GM19240 (cell line): ENCODE results near the gene PNPLA2.

Experiments
- DNase-seq: peaks from one replicate; pipeline ENCODE4 v3.0.0; 2011; ENCODE audit warnings: low spot score; ENCODE audit not compliant: insufficient read length

The PNPLA2 gene

DNA sequence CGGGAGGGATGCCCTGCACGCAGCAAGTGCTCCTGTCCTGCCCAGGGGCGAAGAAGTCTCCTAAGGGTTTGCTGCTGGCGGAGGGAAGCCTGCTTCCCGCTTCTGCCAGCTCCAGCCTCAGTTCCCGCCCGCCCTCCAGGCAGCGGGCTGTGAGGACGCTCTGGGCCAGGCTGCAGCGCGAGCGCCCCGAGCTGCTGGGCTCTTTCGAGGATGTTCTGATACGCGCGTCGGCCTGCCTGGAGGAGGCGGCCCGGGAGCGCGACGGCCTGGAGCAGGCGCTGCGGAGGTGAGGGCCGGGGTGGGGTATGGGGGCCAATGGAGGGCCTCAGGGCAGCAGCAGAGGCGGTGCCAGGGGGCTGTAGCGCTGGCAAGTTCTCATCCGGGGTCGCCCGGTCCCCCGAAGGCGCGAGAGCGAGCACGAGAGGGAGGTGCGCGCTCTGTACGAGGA lies 11.2 kb downstream of the PNPLA2 start:
- no peak for DNase-seq

DNA sequence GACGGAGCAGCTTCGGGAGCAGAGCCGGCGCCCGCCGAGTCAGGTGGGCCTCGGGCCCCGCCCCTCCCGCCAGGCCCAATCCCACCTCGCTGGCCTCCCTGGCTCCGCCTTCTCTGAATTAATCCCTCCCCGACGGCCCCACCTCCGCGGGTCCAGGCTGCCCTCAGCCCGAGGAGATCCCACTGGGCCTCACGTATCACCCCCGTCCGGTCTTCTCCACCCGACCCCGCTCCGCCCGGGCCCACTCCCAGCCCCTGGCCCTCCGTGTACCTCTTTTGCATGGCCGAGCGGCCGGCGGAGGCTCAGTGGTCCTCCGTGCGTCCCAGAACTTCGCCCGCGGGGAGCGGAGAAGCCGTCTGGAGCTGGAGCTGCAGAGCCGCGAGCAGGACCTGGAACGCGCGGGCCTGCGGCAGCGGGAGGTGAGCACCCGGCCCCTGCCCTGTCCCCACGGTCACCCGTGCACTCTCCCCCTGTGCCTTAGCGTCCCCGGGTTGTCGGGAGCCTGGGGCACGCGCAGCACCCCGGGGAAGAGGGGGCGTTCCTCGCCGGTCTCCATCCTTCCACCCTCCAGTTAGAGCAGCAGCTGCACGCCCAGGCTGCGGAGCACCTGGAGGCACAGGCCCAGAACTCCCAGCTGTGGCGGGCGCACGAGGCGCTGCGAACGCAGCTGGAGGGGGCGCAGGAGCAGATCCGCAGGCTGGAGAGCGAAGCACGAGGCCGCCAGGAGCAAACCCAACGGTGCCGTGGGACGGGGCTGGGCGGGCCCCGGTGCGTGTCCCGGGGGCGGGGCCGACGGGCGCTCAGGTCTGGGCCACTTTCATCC lies 11.8 kb downstream of the PNPLA2 start:
- DNase-seq = peak; percentile 74

DNA sequence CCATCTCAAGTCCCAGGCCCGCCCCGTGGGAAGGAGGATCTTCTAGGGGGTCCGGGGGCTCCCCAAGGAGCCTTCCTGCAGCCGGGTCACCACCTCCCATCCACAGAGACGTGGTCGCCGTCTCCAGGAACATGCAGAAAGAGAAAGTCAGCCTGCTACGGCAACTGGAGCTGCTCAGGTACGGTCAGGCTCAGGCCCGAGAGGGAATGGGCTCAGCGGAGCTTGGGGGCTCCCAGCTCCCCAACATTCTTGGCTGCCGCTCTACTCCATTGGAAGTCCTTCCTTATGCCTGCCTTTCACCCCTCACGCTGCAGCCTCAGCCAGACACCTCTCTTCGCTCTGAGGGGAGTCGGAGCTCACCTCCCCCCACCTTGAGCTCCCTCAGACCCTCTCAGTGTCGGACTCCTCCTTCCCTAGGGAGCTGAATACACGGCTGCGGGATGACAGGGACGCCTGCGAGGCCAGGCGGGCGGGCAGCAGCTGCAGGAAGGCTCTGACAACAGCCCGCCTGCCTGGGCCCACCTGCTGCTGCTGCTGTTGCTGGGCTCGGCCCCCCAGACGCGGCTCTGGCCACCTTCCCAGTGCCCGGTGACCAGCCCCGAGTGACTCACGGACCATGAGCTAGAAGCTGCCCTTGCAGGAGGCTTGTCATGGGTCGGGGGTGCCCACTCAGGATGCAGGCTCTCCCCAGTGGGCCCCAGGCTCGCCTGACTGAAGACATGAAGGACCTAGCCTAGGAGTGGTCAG lies 12.6 kb downstream of the PNPLA2 start:
- no peak for DNase-seq

DNA sequence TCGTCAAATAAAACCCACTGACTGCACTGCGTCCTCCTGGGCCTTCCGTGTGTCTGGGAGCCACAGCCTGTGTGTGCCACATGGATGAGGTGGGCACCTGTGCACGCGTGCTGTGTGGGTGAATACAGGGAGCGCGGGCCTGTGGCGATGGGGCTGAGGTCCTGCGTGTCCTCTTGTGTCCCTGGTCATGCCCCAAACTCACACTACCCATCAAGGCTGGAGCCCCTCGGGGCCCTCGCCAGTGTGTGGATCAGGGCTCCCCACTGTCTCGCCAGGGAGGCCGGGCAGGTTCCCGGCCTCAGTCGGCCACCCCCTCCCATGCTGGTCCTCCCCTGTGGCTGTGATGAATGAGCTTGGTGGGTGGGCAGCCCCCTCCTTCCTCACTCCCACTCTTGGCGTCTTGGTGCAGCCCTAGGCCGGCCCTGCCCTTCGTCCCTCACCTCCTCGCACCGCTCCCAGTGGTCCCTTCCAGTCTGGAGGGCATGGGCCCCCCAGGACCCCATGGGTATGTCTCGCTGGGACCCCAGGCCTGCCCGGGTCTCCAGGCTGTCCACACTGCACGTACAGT lies 13.3 kb downstream of the PNPLA2 start:
- no peak for DNase-seq

DNA sequence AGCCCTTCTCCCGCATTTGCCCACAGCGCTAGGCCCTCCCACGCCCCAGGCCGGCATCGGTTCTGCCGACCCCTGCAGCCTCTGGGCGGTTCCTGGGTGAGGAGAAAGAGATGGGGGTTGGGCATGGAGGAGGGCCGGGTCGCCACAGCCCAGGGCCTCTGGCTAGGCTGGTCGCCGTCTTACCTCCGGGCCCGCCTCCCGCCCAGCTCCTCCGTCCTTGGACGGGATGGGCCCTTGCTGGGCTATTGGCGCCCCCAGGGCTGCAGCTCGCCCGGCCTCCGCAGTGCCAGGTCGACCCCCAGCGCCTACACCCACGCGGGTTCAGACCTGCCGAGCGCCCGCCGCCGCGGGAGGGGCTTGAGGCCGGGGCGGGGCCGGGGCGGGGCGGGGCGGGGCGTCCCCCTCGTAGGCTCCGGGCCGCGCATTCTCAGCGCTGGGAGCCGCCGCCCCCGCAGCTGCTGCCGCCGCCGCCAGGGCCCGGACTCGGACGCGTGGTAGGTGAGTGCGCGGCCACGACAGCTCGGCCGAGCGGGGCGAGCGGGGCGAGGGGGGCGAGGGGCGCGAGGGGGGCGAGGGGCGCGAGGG lies 13.9 kb downstream of the PNPLA2 start, which contains the start of gene CD151:
CD151 (plus strand) TSS at position 424 of the 585 bp plus-strand sequence. CDS start 3,118 bp downstream, outside the sequence.
- DNase-seq = no peak

DNA sequence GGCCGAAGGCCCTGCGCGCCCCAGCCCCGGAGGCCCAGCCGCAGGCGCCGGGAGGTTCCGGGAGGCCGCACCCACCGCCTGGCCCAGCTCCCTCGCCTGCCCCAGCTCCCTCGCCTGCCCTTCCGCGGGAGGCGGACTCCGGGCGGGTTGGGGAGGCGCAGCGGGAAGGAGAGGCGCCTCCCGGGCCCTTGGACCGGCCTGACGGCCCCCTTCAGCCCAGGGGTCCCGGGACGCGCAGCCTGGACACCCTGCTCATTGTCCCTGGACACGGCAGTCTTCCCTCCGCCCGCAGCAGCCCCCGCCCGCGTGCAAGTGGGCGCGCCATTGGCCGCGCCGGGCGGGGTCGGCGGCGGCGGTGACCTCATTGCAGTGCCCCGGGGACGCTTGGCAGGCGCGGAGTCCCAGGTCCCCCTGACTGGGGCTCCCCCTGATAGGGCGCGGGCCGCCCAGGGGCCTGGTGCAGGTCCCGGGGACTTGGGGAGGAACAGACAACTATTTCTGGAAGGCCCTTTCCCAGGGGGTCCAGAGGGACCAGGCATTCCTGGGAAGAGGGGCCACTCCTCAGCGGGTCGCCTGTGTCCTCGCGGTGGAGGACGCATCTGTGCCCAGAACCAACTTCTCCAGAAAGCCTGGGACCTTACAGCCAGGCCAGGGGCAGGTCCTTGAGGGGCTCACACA lies 14.5 kb downstream of the PNPLA2 start:
- no peak for DNase-seq

DNA sequence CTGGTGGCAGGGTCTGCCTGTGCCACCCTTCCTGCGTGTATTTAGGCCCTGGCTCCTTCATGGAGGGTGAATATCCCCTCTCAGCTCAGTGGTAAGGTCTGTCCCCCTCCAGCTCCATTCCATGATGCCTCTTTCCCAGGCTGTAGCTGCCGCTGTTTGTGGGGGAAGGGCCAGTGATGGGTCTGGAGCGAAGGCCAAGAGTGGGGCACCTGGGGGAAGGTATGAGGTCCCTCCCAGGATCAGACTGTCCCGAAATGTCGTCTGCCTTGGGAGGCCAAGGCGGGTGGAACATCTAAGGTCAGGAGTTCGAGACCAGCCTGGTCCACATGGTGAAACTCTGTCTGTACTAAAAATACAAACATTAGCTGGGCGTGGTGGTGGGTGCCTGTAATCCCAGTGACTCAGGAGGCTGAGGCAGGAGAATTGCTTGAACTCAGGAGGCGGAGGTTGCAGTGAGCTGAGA lies 15.2 kb downstream of the PNPLA2 start:
- DNase-seq = no peak

DNA sequence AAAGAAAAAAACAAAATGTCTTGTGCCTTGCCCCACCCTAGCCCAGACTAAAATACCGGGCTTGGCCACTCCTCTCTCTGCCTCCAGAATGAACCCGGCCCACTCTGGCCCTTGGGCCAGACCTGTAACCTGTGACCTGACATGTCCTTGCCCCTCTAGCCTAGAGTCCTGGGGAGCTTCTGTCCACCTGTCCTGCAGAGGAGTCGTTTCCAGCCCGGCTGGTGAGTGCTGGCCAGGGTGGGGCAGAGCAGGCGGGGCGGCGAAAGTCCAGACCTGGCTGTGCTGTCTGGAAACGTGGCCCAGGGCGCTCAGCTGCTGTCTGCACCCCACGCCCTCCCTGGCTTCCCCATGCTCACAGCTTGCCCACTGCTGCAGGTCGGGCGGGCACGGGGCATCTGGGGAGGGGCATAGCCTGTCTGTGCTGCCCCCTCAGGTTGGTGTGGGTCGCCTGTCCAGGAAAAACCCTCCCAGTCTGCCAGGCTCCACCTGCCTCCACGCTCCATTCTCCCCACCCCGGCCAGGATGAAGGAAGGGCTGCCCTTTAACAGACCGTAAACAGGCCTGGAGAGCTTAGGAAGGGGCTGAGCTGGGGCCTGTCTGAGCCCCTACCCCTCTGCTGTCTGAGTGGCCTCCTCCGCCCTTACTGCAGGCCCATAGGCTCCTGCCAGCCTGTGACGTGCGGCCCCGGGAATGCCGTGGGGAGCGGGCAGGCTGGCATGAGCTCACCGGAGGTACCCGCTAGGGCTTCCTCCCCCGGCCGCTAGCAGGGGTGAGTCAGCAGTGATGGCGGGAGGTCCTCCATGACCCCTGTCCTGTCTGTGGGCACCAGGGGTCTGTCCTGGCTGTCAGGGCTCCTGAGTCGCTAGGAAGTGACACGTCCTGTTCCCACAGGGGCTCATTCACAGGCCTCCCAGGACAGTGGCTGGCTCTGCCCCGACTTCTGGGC lies 15.9 kb downstream of the PNPLA2 start:
- DNase-seq = no peak

DNA sequence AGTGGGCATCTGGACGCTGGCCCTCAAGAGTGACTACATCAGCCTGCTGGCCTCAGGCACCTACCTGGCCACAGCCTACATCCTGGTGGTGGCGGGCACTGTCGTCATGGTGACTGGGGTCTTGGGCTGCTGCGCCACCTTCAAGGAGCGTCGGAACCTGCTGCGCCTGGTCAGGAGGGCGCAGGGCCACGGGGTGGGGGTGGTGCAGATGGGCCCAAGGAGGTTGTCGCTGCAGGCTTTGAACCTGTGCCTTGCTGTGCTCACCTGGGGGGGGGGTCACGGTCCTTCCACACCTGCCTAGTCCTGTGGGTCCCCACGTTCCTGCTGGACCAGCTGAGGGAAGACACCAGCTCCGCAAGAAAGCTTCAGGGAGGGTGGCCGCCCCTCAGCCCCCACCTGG lies 17.6 kb downstream of the PNPLA2 start:
- no peak for DNase-seq

DNA sequence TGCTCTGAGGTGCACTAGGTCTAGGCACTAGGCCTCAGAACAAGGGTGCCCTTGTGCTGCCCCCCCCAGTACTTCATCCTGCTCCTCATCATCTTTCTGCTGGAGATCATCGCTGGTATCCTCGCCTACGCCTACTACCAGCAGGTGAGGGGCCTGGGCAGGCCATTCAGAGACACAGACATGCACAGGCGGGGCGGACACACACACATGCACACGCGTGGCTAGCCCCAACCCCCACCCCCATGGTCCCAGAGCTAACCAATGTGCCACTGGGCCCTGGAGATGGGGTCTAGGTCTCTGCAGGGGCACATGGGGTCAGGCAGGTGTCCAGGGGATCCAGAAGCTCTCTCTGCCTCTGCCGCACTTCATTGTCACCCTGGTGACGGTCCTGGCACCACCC lies 18.0 kb downstream of the PNPLA2 start:
- no peak for DNase-seq

DNA sequence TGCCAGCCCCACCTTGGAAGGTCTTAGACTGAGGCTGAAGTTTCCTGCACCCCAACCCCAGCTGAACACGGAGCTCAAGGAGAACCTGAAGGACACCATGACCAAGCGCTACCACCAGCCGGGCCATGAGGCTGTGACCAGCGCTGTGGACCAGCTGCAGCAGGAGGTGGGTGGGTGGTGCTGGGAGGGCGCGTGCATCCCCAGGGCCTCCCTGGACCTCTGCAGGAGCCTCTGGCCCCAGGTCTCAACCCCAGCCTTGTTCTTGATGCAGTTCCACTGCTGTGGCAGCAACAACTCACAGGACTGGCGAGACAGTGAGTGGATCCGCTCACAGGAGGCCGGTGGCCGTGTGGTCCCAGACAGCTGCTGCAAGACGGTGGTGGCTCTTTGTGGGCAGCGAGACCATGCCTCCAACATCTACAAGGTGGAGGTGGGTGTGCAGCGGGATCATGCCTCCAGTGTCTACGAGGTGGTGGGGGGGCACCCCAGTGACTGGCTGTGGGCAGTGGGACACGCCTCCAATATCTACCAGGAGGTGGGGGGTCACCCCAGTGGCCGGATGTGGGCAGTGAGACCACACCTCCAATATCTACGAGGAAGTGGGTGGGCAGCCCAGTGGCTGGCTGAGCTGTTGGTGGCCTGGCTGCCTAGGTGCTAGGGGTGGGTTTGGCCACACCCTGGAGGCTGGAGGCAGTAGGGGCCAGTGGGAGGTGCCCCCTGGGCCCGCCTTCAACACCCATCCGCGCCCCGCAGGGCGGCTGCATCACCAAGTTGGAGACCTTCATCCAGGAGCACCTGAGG lies 18.7 kb downstream of the PNPLA2 start:
- DNase-seq = no peak

DNA sequence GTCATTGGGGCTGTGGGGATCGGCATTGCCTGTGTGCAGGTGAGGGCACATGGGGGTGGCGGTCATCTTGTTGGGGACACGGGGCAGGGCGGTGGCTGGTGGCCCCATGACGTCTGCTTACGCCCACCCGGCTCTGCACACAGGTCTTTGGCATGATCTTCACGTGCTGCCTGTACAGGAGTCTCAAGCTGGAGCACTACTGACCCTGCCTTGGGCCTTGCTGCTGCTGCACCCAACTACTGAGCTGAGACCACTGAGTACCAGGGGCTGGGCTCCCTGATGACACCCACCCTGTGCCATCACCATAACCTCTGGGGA lies 19.2 kb downstream of the PNPLA2 start:
- DNase-seq = no peak

DNA sequence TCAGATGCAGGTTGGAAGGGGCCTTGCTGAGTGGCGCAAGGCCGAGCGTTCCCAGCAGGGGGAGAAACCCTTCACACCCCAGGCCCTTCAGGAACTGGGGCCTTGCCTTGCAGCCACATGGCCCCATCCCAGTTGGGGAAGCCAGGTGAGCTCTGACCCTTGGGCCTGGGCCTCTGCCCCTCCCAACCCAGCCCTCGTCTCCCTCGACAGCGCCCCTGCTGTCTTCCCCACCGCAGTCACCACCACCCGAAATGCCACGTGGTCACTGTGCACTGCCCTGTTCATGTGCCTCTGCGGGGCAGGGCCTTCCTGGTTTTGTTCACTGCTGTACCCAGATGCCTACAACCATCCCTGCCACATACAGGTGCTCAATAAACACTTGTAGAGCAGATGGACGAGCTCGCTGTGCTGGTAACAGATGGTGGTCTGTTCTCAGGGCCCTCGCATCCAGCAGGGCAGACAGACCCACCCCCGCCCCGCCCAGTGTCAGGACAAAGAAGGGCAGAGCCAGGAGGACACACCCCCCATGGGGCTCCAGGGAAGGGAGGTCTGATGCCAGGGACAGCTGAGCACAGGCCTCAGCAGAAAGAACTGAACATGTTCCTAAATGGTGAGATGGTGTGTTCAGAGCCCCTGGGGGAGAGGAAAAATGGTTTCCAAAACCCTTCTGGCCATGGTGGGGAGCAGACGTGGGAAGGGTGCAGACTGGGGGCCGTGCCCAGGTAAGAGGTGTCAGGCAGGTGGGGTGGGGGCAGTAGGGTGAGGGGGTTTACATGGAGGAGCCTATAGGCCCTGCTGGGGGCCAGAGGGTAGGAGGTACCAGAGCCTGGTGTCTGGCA lies 19.9 kb downstream of the PNPLA2 start:
- no peak for DNase-seq

DNA sequence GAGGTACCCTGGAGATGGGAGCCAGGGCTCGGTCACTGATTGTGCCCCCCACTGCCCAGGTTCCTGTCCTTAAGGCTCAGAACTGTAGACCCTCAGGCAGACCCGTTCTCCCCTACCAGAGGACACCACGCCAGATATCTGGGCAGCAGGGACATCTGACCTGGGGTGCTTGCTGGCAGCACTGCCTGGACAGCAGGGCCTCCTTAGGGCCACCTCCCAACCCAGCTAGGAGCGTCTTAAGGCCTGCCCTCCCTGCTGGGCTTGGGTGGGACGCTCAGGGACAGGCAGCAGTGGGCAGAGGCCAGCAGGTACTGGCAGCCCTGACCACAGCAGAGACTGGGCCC lies 20.5 kb downstream of the PNPLA2 start:
- DNase-seq = no peak

DNA sequence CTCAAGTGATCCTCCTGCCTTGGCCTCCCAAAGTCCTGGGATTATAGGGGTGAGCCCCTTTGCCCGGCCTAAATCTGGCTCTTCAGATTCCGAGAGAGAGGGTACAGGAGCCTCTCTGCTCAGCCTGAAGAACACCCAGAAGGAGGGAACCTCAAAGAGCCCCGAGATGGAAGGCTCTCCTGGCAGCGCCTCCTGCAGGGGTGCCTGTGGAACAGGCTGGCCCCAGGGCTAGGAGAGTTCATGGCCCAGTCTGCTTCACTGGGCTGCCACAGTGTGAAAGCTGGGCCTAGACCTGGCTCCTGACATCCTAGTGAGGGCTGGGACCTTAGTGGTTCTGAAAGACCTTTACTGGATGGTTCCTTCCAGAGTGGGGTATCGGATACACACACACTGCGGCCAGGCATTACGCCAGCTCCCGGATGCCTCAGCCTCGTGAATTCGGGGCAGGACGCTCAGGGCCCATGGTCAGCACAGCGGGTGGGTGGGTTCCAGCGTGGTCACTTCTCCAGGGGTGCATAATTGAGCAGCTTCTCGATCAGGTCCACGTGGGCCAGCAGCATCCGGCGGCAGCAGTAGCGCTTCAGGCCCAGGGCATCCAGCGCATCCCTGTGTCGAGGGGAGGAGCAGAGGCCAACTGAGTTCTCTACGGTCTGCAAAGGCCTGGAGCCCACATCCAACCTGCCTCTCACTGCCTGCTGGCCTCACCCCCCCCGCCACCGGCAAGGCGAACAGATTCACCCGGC lies 21.3 kb downstream of the PNPLA2 start:
- DNase-seq = no peak

DNA sequence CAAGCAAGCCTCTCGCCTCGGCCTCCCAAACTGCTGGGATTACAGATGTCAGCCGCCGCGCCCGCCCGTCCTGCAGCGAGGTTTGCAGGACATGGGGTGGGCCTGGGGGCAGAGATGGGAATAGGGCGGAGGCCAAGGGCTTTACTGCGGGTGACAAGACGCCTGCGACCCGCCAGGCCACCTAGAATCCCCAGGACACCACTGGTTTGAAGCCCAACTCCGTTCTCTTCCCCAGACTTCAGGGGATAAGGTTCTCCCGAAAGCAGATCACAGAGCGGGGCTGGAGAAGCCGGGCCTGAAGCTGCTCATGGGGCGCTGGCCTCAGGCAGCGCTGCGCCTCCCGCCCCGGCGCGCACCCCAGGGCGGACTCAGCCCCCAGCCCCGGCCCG lies 23.3 kb downstream of the PNPLA2 start:
- DNase-seq = no peak

DNA sequence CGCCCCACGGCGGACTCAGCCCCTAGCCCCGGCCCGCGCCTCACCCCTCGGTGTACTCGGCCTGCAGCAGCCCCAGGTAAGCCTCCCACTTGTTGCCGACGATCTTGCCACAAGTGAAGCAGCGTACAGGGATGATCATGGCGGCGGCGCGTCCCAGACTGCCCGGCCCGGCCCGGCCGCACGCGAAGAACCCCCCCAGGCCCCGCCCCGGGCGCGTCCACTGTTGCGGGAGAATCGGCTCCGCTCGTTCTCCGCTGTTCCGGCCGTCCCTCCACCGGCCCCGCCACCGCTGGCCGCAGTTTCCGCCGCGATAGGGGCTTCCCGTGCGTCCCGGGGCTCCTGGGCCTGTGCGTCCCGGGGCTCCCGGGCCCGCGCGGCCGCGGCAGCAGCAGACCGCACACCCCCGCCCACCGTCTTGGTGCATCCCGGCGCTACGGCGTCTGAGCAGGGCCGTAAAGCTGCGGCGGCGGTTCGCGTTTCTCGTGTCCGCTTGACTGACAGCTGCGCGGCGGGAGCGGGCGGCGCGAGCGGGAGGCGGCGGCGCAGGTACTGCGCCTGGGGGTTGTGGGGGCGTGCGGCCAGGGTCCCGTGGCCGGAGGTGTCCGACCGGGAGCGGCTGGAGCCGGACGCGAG lies 23.8 kb downstream of the PNPLA2 start, which contains the start of the genes POLR2L and TSPAN4:
POLR2L (minus strand) TSS at position 160 of the 633 bp plus-strand sequence; CDS start at position 139, 21 bp downstream.
TSPAN4 (plus strand) TSS at position 483 of the 633 bp plus-strand sequence. CDS start 7,453 bp downstream, outside the sequence.
- DNase-seq = peak; percentile 95
